Activated CD4-positive, alpha-beta T cell treated with anti-CD3 and anti-CD28 coated beads, Interleukin-2, amount 10 ng/mL, durations not matched to agents 24 days and 14 days (primary cell): ENCODE measurements around the gene ABTB1. TPM values are rescaled to one million over a fixed set of nuclear protein-coding genes. Genes with fewer than 3 reads are reported as not detected.
A peak's percentile ranks its signal among the peaks of the same experiment; 100 is the strongest.

Source experiments
- DNase-seq: peaks from one replicate; pipeline ENCODE4 v3.0.0; 2022
- H3K27ac Mint-ChIP-seq: one replicate; pipeline ENCODE4 v1.8.0; 2022; ENCODE audit warnings: mild to moderate bottlenecking, mixed read lengths
- H3K27me3 Mint-ChIP-seq: one replicate; pipeline ENCODE4 v1.8.0; 2022; ENCODE audit warnings: mixed read lengths
- H3K36me3 Mint-ChIP-seq: one replicate; pipeline ENCODE4 v1.8.0; 2022; ENCODE audit warnings: low read depth, mild to moderate bottlenecking, mixed read lengths
- H3K4me1 Mint-ChIP-seq: one replicate; pipeline ENCODE4 v1.8.0; 2021; ENCODE audit warnings: mixed read lengths
- H3K4me3 Mint-ChIP-seq: one replicate; pipeline ENCODE4 v1.8.0; 2022; ENCODE audit warnings: mild to moderate bottlenecking, moderate library complexity, mixed read lengths
- H3K9me3 Mint-ChIP-seq: one replicate; pipeline ENCODE4 v1.8.0; 2021; ENCODE audit warnings: mixed read lengths
- intact Hi-C: fragments of 100-400 bp; cut with micrococcal nuclease; formaldehyde crosslinking; loops from one replicate; pipeline ENCODE4 v1.15.1; 2023
- total RNA-seq: library from RNA; stranded (reverse); gene quantifications from 2 replicates; pipeline ENCODE4 v1.2.3, GENCODE V29; 2022

The ABTB1 gene
- 6.9 and 8.0 TPM in 2 replicates for total RNA-seq

- Mint-ChIP-seq H3K9me3 (no peaks in the 10 kb centered on the region), H3K36me3 (peaks cover 2% of the 10 kb centered on the region), H3K27ac (peak within 1 kb of the TSS; percentile 96), H3K4me1 (peaks cover 18% of the 10 kb centered on the region), H3K27me3 (no peaks in the 10 kb centered on the region), H3K4me3 (peak within 1 kb of the TSS; percentile 92)
- intact Hi-C loops: loop anchor here (2.0 kb wide), 5 partner anchors 24 to 480 kb away; partner anchors contain the start of genes EEFSEC, MCM2, SEC61A1 and TPRA1
- peak; percentile 96 for DNase-seq
These were observed at the start of gene ABTB1 for GRCh38 chr3:127672429-127673190. TSS of gene ABTB1 (plus strand) at chr3:127672952. CDS start at chr3:127673026, 74 bp downstream.

- Mint-ChIP-seq H3K4me3 (no peak overlapping the region), H3K36me3 (peaks cover 30% of the 10 kb centered on the region), H3K9me3 (no peaks in the 10 kb centered on the region), H3K27me3 (peaks cover 29% of the 10 kb centered on the region), H3K4me1 (peaks cover 6% of the 10 kb centered on the region), H3K27ac (no peak overlapping the region)
- no peak for DNase-seq
- intact Hi-C loops: no loop called here
These were observed 48.7 kb upstream of the ABTB1 start for GRCh38 chr3:127624063-127624462.

DNA sequence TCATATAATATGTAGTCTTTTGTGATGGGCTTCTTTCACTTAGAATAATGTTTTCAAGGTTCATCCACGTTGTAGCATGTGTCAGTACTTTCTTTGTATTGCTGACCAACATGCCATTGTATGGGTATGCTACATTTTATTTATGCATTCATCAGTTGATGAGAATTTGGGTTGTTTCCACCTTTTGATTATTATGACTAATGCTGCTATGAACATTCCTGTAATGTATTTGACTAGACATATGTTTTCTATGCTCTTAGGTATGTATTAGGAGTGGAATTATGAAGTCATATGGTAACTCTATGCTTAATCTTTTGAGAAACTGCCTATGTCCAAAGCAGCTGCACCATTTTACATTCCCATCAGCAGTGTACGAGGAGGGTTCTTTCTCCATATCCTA is 46.9 kb upstream of the ABTB1 start:
- Mint-ChIP-seq H3K36me3 (peaks cover 26% of the 10 kb centered on the region), H3K27me3 (peaks cover 42% of the 10 kb centered on the region), H3K9me3 (no peaks in the 10 kb centered on the region), H3K4me3 (no peak overlapping the region), H3K27ac (no peak overlapping the region), H3K4me1 (peaks cover 17% of the 10 kb centered on the region)
- DNase-seq: no peak
- intact Hi-C loops: no loop called here

DNA sequence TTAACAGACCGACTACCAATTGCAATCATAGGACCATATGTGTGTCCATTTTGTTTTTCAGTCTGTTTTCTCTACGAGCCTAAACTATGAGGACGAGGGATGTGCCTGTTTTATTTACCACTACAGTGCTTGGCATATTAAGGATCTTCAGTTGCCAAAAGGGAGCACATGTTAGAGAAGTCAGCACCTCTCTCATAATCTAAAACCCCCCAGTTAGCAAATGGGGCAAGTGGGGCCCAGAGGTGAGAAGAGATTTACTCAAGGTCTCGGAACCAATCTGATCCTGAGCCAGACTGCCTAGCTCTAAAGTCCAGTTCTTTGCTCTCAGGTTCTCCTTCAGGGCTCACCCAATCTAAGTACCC is 44.3 kb upstream of the ABTB1 start:
- Mint-ChIP-seq H3K9me3 (no peaks in the 10 kb centered on the region), H3K36me3 (peaks cover 5% of the 10 kb centered on the region), H3K4me1 (peaks cover 18% of the 10 kb centered on the region), H3K27me3 (peaks cover 61% of the 10 kb centered on the region), H3K4me3 (peak overlapping the region; percentile 68), H3K27ac (peak overlapping the region; percentile 56)
- DNase-seq: no peak
- intact Hi-C loops: loop anchor here (2.0 kb wide), 1 partner anchor 38 kb away; the partner anchor contains the start of gene TPRA1

DNA sequence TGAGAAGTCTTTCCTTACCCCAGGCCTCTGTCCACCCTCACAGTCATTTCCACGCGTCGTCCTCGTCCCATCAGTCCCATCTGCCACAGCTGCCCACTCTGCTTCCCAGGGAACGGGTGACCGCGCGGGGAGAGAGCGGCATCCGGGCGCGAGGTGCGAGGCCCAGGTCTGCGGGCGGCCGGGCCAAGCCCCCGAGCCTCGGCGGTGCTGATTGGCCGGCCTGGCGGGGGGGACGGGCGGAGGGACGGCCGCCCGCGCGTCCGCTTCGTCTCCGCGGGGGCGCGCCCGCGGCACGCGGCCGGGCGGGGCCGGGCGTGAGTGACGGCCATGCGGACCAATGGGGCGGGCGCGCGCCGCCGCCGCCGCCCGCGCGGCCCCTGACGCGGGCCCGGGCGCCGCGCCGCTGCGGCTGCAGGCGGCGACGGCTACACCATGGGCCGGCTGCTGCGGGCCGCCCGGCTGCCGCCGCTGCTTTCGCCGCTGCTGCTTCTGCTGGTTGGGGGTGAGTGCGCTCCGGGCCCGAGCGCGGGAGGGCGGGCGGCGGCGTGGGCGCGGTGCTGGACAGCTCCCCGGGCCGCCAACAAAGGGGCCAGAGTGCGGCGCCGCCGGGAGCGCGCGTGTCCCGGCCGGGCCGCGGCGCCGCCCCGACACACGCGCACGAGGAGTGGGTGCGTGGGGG is 43.8 kb upstream of the ABTB1 start, which contains the start of gene PODXL2:
Gene PODXL2 (plus strand): TSS at position 398 of the 679 bp plus-strand sequence. CDS start 35 bp downstream, at position 433.
- DNase-seq: peak; percentile 80
- peaks cover 5% of the 10 kb centered on the region for H3K36me3 Mint-ChIP-seq
- H3K27me3 Mint-ChIP-seq: peaks cover 64% of the 10 kb centered on the region
- peak within 1 kb of the TSS; percentile 85 for H3K4me3 Mint-ChIP-seq
- no peaks in the 10 kb centered on the region for H3K9me3 Mint-ChIP-seq
- peak within 1 kb of the TSS; percentile 78 for H3K27ac Mint-ChIP-seq
- H3K4me1 Mint-ChIP-seq: peaks cover 18% of the 10 kb centered on the region
- intact Hi-C loops: loop anchor here (2.0 kb wide), 1 partner anchor 38 kb away; the partner anchor contains the start of gene TPRA1

DNA sequence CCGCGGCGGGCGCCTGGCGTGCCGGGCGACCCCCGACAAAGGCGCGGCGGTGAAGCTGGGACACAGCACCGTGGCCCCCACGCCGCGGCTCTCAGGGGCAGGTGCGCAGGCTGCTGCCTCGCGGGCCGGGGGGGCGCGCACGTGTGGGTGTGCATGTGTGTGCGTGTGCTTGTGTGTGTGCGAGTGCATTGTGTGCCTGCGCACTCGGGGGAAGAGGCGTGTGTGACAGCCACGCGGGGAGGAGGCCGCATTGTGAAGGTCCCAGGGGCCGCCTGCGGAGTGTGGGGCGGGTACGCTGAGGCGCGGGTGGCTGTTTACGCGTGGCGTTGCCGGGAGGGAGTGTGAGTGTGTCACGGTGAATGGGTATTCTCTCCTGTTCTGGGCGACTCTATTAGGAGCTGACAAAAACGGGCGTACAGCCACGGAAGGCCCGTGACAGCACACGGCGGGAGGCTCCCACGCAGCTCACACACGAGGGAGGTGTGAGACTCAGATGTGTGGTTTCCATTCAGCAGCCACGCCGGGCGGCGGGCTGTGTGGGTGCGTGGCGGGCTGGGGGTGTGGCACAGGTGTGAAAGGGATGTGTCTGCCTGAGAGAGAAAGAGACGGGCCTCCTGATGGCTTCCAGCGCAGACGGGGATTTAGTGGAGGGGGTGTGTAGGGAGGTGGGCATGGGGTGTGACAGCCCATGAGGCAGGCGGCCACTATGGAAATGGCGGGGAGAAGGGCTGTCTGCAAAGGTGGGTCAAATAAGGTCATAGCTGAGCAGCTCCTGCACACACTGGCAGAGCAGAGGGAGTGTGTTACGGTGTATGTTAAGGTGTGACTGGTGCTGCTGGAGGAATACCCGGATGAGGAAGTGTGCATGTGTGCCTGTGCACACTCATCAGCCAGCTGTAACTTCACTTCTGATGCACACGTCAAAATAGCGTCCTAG is 43.0 kb upstream of the ABTB1 start:
- DNase-seq: peak; percentile 70
- Mint-ChIP-seq H3K27me3 (peaks cover 65% of the 10 kb centered on the region), H3K4me1 (peaks cover 18% of the 10 kb centered on the region), H3K4me3 (peak overlapping the region; percentile 85), H3K27ac (peak overlapping the region; percentile 78), H3K9me3 (no peaks in the 10 kb centered on the region), H3K36me3 (peaks cover 5% of the 10 kb centered on the region)
- intact Hi-C loops: loop anchor here (2.0 kb wide), 1 partner anchor 39 kb away; the partner anchor contains the start of gene TPRA1

GRCh38 chr3:127630811-127631714 is 41.7 kb upstream of the ABTB1 start:
- Mint-ChIP-seq H3K27ac (no peak overlapping the region), H3K9me3 (no peaks in the 10 kb centered on the region), H3K36me3 (peaks cover 5% of the 10 kb centered on the region), H3K27me3 (peaks cover 65% of the 10 kb centered on the region), H3K4me1 (peaks cover 18% of the 10 kb centered on the region), H3K4me3 (peak overlapping the region; percentile 29)
- DNase-seq: no peak
- intact Hi-C loops: no loop called here

DNA sequence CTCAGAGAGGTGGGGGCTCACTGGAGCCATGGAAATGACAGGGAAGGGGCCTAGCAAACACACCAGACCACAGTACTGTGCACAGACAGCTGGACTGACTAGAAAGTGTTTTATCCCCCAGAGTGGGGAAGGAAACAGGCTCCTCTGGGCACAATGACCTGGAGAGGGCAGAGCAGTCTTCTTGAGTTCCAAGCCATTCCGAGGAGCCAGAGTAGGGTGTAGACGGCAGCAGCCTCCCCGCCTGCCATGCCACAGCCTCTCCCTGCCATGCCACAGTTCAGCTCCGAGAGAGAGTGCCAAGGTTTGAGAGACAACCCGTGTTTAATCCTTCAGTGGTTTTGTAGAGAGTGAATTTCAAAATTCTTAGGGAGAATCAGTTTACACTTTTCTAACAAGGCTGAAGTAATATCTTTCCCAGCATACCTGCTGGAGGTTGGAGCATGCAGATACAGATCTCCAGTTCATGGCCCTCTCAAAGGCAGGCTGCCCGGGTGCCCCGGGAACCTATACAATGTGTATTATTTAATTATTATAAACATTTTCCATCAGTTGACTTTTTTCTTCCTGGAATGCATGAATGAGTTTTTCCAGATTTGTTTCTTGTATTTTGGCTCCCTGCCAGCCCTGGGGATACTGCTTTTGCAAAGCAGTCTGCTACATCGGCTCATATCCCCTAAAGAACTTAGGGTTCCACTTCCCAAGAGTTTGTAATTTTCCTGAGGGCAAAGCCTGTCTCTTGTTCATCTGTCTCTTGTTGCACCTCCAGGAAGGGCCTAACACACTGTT is 40.5 kb upstream of the ABTB1 start:
- Mint-ChIP-seq H3K27me3 (peaks cover 55% of the 10 kb centered on the region), H3K36me3 (peaks cover 5% of the 10 kb centered on the region)

GRCh38 chr3:127634653-127635052 is 38.1 kb upstream of the ABTB1 start:
- H3K4me3 Mint-ChIP-seq: no peak overlapping the region
- no peak for DNase-seq

More for the DNA sequence above, 40.5 kb upstream of the ABTB1 start:
- Mint-ChIP-seq H3K4me1 (peaks cover 15% of the 10 kb centered on the region), H3K4me3 (no peak overlapping the region), H3K9me3 (no peaks in the 10 kb centered on the region), H3K27ac (no peak overlapping the region)
- DNase-seq: no peak
- intact Hi-C loops: no loop called here

GRCh38 chr3:127637546-127637945 is 35.2 kb upstream of the ABTB1 start:
- H3K27me3 Mint-ChIP-seq: peaks cover 14% of the 10 kb centered on the region
- H3K9me3 Mint-ChIP-seq: no peaks in the 10 kb centered on the region
- peak; percentile 88 for DNase-seq
- H3K4me3 Mint-ChIP-seq: peak overlapping the region; percentile 15
- intact Hi-C loops: loop anchor here (5.0 kb wide), 1 partner anchor 195 kb away; no protein-coding TSS in a partner anchor
- H3K36me3 Mint-ChIP-seq: no peaks in the 10 kb centered on the region
- H3K4me1 Mint-ChIP-seq: peaks cover 7% of the 10 kb centered on the region
- H3K27ac Mint-ChIP-seq: peak overlapping the region; percentile 66

More at GRCh38 chr3:127634653-127635052, 38.1 kb upstream of the ABTB1 start:
- peaks cover 3% of the 10 kb centered on the region for H3K36me3 Mint-ChIP-seq
- no peaks in the 10 kb centered on the region for H3K9me3 Mint-ChIP-seq
- H3K27ac Mint-ChIP-seq: no peak overlapping the region
- intact Hi-C loops: loop anchor here (5.0 kb wide), 1 partner anchor 198 kb away; no protein-coding TSS in a partner anchor
- peaks cover 17% of the 10 kb centered on the region for H3K4me1 Mint-ChIP-seq
- peaks cover 38% of the 10 kb centered on the region for H3K27me3 Mint-ChIP-seq

DNA sequence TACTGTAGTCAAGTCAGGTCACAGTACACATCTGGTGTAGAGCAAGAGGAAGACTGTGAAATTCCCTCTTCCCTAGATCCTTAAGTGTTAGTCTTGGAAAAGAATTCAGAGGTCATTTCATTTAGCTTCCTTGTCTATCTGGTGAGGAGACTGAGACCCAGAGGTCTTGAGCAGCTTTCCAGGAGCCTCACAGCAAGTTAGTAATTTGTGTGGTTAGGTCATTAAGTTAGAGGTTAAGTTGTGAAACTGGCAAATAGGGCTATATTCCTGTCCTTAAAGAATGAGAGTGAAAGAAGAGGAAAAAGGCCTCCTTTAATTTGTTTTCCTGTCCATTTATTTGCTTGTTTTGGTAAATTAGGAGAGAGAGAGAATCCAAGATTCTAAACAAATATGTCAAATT is 34.8 kb upstream of the ABTB1 start:
- intact Hi-C loops: loop anchor here (5.0 kb wide), 1 partner anchor 194 kb away; no protein-coding TSS in a partner anchor
- peaks cover 7% of the 10 kb centered on the region for H3K4me1 Mint-ChIP-seq

More for the DNA sequence above, 34.8 kb upstream of the ABTB1 start:
- Mint-ChIP-seq H3K9me3 (no peaks in the 10 kb centered on the region), H3K27ac (no peak overlapping the region), H3K27me3 (peaks cover 12% of the 10 kb centered on the region), H3K36me3 (no peaks in the 10 kb centered on the region), H3K4me3 (no peak overlapping the region)
- DNase-seq: no peak
